Esophagus squamous epithelium (tissue), 4 donors: Measurements from ENCODE around the gene ERG28.

Experiments
- POLR2A ChIP-seq, 4 donors: fragments of 450-650 bp; IDR thresholded peaks; one replicate each; pipeline ENCODE4 v1.6.1; 2017; ENCODE audit warnings: antibody characterized with exemption in 4 of 4, mild to moderate bottlenecking in 4 of 4, moderate library complexity in 3 of 4
- TF ChIP-seq, protein P1 (sequence below), 6 experiments: fragments of 450-650 bp in 4 of 6; fragments of 200-600 bp in 2 of 6; sonication (generic) in 2 of 6; IDR thresholded peaks; one replicate each; pipeline ENCODE4 v1.5.1; 2016 to 2019; ENCODE audit warnings: antibody characterized with exemption in 6 of 6, mild to moderate bottlenecking in 4 of 6, moderate library complexity in 4 of 6

DNA sequence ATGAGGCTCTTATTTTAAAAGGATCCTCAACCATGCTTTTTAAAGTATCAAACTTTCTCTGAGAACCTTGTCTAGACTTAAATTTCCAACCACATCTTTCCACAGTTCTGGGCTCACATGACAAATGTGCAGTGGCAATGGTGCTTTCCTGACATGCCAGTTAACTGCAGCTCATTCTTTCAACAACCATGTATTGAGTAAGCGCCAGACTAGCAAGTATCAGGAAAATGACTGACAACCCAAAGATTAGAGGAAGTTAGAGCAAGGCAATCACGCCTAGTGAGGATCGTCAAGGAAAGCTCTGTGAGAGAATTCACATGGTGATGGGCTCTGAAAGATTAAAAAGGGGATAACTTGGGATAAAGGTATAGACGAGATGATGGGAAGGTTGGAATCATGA, 46.5 kb downstream of the ERG28 start:
- no peak for TF ChIP-seq POLR2A (IDR thresholded peaks at IDR 0.05)
- TF ChIP-seq, protein P1, sequence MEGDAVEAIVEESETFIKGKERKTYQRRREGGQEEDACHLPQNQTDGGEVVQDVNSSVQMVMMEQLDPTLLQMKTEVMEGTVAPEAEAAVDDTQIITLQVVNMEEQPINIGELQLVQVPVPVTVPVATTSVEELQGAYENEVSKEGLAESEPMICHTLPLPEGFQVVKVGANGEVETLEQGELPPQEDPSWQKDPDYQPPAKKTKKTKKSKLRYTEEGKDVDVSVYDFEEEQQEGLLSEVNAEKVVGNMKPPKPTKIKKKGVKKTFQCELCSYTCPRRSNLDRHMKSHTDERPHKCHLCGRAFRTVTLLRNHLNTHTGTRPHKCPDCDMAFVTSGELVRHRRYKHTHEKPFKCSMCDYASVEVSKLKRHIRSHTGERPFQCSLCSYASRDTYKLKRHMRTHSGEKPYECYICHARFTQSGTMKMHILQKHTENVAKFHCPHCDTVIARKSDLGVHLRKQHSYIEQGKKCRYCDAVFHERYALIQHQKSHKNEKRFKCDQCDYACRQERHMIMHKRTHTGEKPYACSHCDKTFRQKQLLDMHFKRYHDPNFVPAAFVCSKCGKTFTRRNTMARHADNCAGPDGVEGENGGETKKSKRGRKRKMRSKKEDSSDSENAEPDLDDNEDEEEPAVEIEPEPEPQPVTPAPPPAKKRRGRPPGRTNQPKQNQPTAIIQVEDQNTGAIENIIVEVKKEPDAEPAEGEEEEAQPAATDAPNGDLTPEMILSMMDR (IDR thresholded peaks at IDR 0.05) = no peak
